Endodermal cell (in vitro differentiated cells): ENCODE results near the gene BTBD9. TPM values are rescaled to one million over a fixed set of nuclear protein-coding genes. Genes with fewer than 3 reads are reported as not detected.
A peak's percentile ranks its signal among the peaks of the same experiment; 100 is the strongest.

Experiments
- DNase-seq: peaks from one replicate; pipeline ENCODE4 v3.0.0-alpha.2; 2017
- H3K27ac ChIP-seq: 2 replicates; pipeline ENCODE4 v1.5.1; 2013; ENCODE audit warnings: mild to moderate bottlenecking, low read depth, low read length, moderate library complexity
- H3K27me3 ChIP-seq: 2 replicates; pipeline ENCODE4 v1.6.1; 2013; ENCODE audit warnings: mild to moderate bottlenecking, low read length, moderate library complexity; ENCODE audit not compliant: insufficient read depth, control insufficient read depth, poor library complexity, severe bottlenecking
- H3K36me3 ChIP-seq: 2 replicates; pipeline ENCODE4 v1.7.0; 2013; ENCODE audit warnings: mild to moderate bottlenecking, low read length, moderate library complexity; ENCODE audit not compliant: control insufficient read depth, insufficient read depth
- H3K4me1 ChIP-seq: one replicate; pipeline ENCODE4 v1.7.0; 2013; ENCODE audit warnings: low read length; ENCODE audit not compliant: control insufficient read depth, insufficient read depth
- H3K4me3 ChIP-seq: 2 replicates; pipeline ENCODE4 v1.5.1; 2013; ENCODE audit warnings: mild to moderate bottlenecking, low read length, moderate library complexity
- H3K9ac ChIP-seq: 2 replicates; pipeline ENCODE4 v1.6.1; 2013; ENCODE audit warnings: mild to moderate bottlenecking, low read length, moderate library complexity; ENCODE audit not compliant: poor library complexity, severe bottlenecking; ENCODE audit errors: extremely low read depth
- H3K9me3 ChIP-seq: 2 replicates; pipeline ENCODE4 v1.6.1; 2013; ENCODE audit warnings: mild to moderate bottlenecking, low read length, moderate library complexity; ENCODE audit not compliant: control insufficient read depth
- H3K27ac Mint-ChIP-seq: 2 replicates; pipeline ENCODE4 v1.8.0; 2020; ENCODE audit warnings: mixed read lengths
- H3K27me3 Mint-ChIP-seq: 2 replicates; pipeline ENCODE4 v1.8.0; 2021; ENCODE audit warnings: mild to moderate bottlenecking, mixed read lengths; ENCODE audit not compliant: insufficient read depth
- H3K36me3 Mint-ChIP-seq: 2 replicates; pipeline ENCODE4 v1.8.0; 2020; ENCODE audit warnings: low read depth, mixed read lengths
- H3K4me1 Mint-ChIP-seq: 2 replicates; pipeline ENCODE4 v1.8.0; 2020; ENCODE audit warnings: mixed read lengths
- H3K4me3 Mint-ChIP-seq: 2 replicates; pipeline ENCODE4 v1.8.0; 2020; ENCODE audit warnings: mild to moderate bottlenecking, moderate library complexity, mixed read lengths
- H3K9me3 Mint-ChIP-seq: 2 replicates; pipeline ENCODE4 v1.8.0; 2020; ENCODE audit warnings: mild to moderate bottlenecking, mixed read lengths
- CTCF ChIP-seq: fragments of 200-600 bp; sonication (generic); conservative IDR thresholded peaks from 2 replicates; pipeline ENCODE4 v1.5.0; 2021; ENCODE audit warnings: antibody characterized with exemption, mild to moderate bottlenecking
- WGBS, 2 experiments: methylation state at CpG; one replicate each; pipeline versions ENCODE4 v1.1.5 to v1.1.7; 2013; ENCODE audit warnings: missing lambda C conversion rate in 2 of 2, mixed read lengths in 1 of 2; ENCODE audit not compliant: insufficient coverage in 1 of 2, insufficient read length in 1 of 2; 5-methylcytosine and 5-hydroxymethylcytosine counted together
- total RNA-seq, 2 donors: library from RNA; stranded (reverse); fragmentation: NEBNext Ultra II Directional in 1 of 2; extraction: Animal tissue kit (Norgen Biotek cat#: 25700) in 1 of 2; gene quantifications; 2 replicates in 1 of 2; 3 replicates in 1 of 2; pipeline ENCODE4 v1.2.1, GENCODE V29; 2021

The BTBD9 gene
- total RNA-seq, 2 donors from 2014 or later, result 7.6 to 12.3 TPM

GRCh38 chr6:38282911-38283310 is 356.8 kb downstream of the BTBD9 start:
- TF ChIP-seq CTCF, result no peak
- Histone ChIP-seq H3K9me3 (no peaks in the 10 kb centered on the region), H3K27ac (no peak overlapping the region), H3K9ac (no peak overlapping the region), H3K4me1 (peaks cover 19% of the 10 kb centered on the region), H3K4me3 (no peak overlapping the region), H3K36me3 (no peaks in the 10 kb centered on the region), H3K27me3 (peaks cover 10% of the 10 kb centered on the region)
- H3K9me3 Mint-ChIP-seq, result no peaks in the 10 kb centered on the region
- DNase-seq, result no peak
- peaks cover 41% of the 10 kb centered on the region for H3K4me1 Mint-ChIP-seq
- H3K27me3 Mint-ChIP-seq, result peaks cover 29% of the 10 kb centered on the region
- H3K4me3 Mint-ChIP-seq, result no peak overlapping the region
- no peak overlapping the region for H3K27ac Mint-ChIP-seq
- 93 to 97% methylated on average over 3 of the region's 3 CpGs for WGBS, 2 experiments
- no peaks in the 10 kb centered on the region for H3K36me3 Mint-ChIP-seq

GRCh38 chr6:38281126-38281525 is 358.6 kb downstream of the BTBD9 start:
- Histone ChIP-seq H3K27ac (peak overlapping the region; percentile 40), H3K27me3 (peaks cover 10% of the 10 kb centered on the region), H3K9ac (no peak overlapping the region), H3K4me3 (no peak overlapping the region), H3K4me1 (peaks cover 19% of the 10 kb centered on the region), H3K9me3 (no peaks in the 10 kb centered on the region), H3K36me3 (no peaks in the 10 kb centered on the region)
- no peak overlapping the region for H3K27ac Mint-ChIP-seq
- H3K4me1 Mint-ChIP-seq, result peaks cover 41% of the 10 kb centered on the region
- H3K36me3 Mint-ChIP-seq, result no peaks in the 10 kb centered on the region
- H3K9me3 Mint-ChIP-seq, result no peaks in the 10 kb centered on the region
- no peak for TF ChIP-seq CTCF
- DNase-seq, result no peak
- H3K27me3 Mint-ChIP-seq, result peaks cover 29% of the 10 kb centered on the region
- no peak overlapping the region for H3K4me3 Mint-ChIP-seq
- WGBS, 2 experiments, result 31 to 50% methylated on average over 1 to 2 of the region's 2 CpGs

- Mint-ChIP-seq H3K4me3 (no peak overlapping the region), H3K9me3 (no peaks in the 10 kb centered on the region), H3K27me3 (peaks cover 23% of the 10 kb centered on the region), H3K36me3 (no peaks in the 10 kb centered on the region), H3K27ac (no peak overlapping the region), H3K4me1 (peaks cover 39% of the 10 kb centered on the region)
- no peak for DNase-seq
- no peak overlapping the region for H3K4me3 ChIP-seq
- peaks cover 10% of the 10 kb centered on the region for H3K27me3 ChIP-seq
- WGBS, 2 experiments, result 73% methylated on average over 2 of the region's 2 CpGs; no CpG with 5 or more reads in 1 of the 2 experiments
- H3K36me3 ChIP-seq, result no peaks in the 10 kb centered on the region
- TF ChIP-seq CTCF, result no peak
- H3K9me3 ChIP-seq, result no peaks in the 10 kb centered on the region
- no peak overlapping the region for H3K9ac ChIP-seq
- H3K27ac ChIP-seq, result peak overlapping the region; percentile 7
- peaks cover 19% of the 10 kb centered on the region for H3K4me1 ChIP-seq
These were observed 359.7 kb downstream of the BTBD9 start for GRCh38 chr6:38279963-38280588.
